Measurements from ENCODE around the gene SUCO. TPM values are rescaled to one million over a fixed set of nuclear protein-coding genes. Genes with fewer than 3 reads are reported as not detected.

SUCO gene
- total and polyA plus RNA-seq, 2 experiments from 2014 or later, result 39.1 to 113 TPM

- Histone ChIP-seq H3K9me2 (replicated peaks; ENCODE audit: insufficient read depth) (no peaks in the 10 kb centered on the region), H3K27me3 (no peaks in the 10 kb centered on the region), H2AFZ (no peak overlapping the region), H3K27ac (no peak overlapping the region), H3K4me2 (no peak overlapping the region), H3K36me3 (replicated peaks; ENCODE audit: insufficient read depth, low read depth) (no peaks in the 10 kb centered on the region), H3K4me3 (no peak overlapping the region), H3K79me2 (no peaks in the 10 kb centered on the region), H4K20me1 (ENCODE audit: insufficient read depth, poor library complexity, severe bottlenecking) (no peaks in the 10 kb centered on the region), H3K9me3 (ENCODE audit: low read depth) (no peaks in the 10 kb centered on the region), H3K4me1 (ENCODE audit: insufficient read depth) (no peaks in the 10 kb centered on the region)
- 89% methylated on average over 6 of the region's 6 CpGs for WGBS (ENCODE audit: low lambda C conversion rate, missing lambda C conversion rate)
- TF ChIP-seq EZH2phosphoT487 (IDR thresholded peaks at IDR 0.05; ENCODE audit: low read depth, severe bottlenecking, unreplicated experiment), result no peak
- TF ChIP-seq EZH2 (IDR thresholded peaks at IDR 0.05; ENCODE audit: borderline replicate concordance), result no peak
- TF ChIP-seq, protein P1, sequence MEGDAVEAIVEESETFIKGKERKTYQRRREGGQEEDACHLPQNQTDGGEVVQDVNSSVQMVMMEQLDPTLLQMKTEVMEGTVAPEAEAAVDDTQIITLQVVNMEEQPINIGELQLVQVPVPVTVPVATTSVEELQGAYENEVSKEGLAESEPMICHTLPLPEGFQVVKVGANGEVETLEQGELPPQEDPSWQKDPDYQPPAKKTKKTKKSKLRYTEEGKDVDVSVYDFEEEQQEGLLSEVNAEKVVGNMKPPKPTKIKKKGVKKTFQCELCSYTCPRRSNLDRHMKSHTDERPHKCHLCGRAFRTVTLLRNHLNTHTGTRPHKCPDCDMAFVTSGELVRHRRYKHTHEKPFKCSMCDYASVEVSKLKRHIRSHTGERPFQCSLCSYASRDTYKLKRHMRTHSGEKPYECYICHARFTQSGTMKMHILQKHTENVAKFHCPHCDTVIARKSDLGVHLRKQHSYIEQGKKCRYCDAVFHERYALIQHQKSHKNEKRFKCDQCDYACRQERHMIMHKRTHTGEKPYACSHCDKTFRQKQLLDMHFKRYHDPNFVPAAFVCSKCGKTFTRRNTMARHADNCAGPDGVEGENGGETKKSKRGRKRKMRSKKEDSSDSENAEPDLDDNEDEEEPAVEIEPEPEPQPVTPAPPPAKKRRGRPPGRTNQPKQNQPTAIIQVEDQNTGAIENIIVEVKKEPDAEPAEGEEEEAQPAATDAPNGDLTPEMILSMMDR (IDR thresholded peaks at IDR 0.05; ENCODE audit: poor library complexity), result no peak
- DNase-seq (ENCODE audit: low spot score), result no peak
Observed at GRCh38 chr1:172656576-172656975, 123.6 kb downstream of the SUCO start.

DNA sequence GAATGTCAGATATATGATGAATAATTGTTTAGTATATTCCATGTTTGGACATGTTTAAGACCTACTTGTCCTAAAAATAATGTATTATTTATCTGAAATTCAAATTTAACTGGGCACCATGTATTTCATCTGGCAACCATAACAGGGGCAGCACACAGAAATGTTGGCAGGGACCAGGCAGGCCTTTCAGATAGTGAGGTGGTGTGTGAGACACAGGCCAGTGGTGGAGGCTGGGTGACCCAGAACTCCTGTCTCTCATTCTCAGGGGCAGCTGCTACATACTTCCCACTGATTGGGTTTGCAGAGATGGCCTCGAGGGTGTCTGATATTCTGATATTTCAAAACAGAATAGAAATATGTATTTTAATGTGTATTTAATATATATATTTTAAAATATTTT lies 124.6 kb downstream of the SUCO start:
- Histone ChIP-seq H3K27me3 (no peaks in the 10 kb centered on the region), H3K4me1 (ENCODE audit: insufficient read depth) (no peaks in the 10 kb centered on the region), H3K27ac (no peak overlapping the region), H2AFZ (no peak overlapping the region), H3K4me3 (no peak overlapping the region), H3K36me3 (replicated peaks; ENCODE audit: insufficient read depth, low read depth) (no peaks in the 10 kb centered on the region), H3K9me2 (replicated peaks; ENCODE audit: insufficient read depth) (no peaks in the 10 kb centered on the region), H3K9me3 (ENCODE audit: low read depth) (no peaks in the 10 kb centered on the region), H4K20me1 (ENCODE audit: insufficient read depth, poor library complexity, severe bottlenecking) (no peaks in the 10 kb centered on the region), H3K79me2 (no peaks in the 10 kb centered on the region), H3K4me2 (no peak overlapping the region)
- TF ChIP-seq, protein P1 (IDR thresholded peaks at IDR 0.05; ENCODE audit: poor library complexity), result no peak
- TF ChIP-seq EZH2phosphoT487 (IDR thresholded peaks at IDR 0.05; ENCODE audit: low read depth, severe bottlenecking, unreplicated experiment) (no peak), EZH2 (IDR thresholded peaks at IDR 0.05; ENCODE audit: borderline replicate concordance) (no peak)
- DNase-seq (ENCODE audit: low spot score), result no peak
- WGBS (ENCODE audit: low lambda C conversion rate, missing lambda C conversion rate), result 88% methylated on average over 1 of the region's 1 CpG

GRCh38 chr1:172658871-172659453 lies 126.0 kb downstream of the SUCO start, which contains the start of gene FASLG:
Gene FASLG (plus strand): TSS chr1:172659103. CDS start chr1:172659202, 99 bp downstream.
- no peaks in the 10 kb centered on the region for H3K27me3 ChIP-seq
- H3K36me3 ChIP-seq (replicated peaks; ENCODE audit: insufficient read depth, low read depth), result no peaks in the 10 kb centered on the region
- H4K20me1 ChIP-seq (ENCODE audit: insufficient read depth, poor library complexity, severe bottlenecking), result no peaks in the 10 kb centered on the region
- H2AFZ ChIP-seq, result no peak within 1 kb of the TSS
- H3K27ac ChIP-seq, result no peak within 1 kb of the TSS
- no peaks in the 10 kb centered on the region for H3K9me3 ChIP-seq (ENCODE audit: low read depth)
- no peak within 1 kb of the TSS for H3K4me2 ChIP-seq
- 96% methylated on average over 11 of the region's 11 CpGs for WGBS (ENCODE audit: low lambda C conversion rate, missing lambda C conversion rate)
- DNase-seq (ENCODE audit: low spot score), result no peak
- no peak for TF ChIP-seq EZH2phosphoT487 (IDR thresholded peaks at IDR 0.05; ENCODE audit: low read depth, severe bottlenecking, unreplicated experiment)
- no peak for TF ChIP-seq EZH2 (IDR thresholded peaks at IDR 0.05; ENCODE audit: borderline replicate concordance)
- TF ChIP-seq, protein P1 (IDR thresholded peaks at IDR 0.05; ENCODE audit: poor library complexity), result no peak
- no peak within 1 kb of the TSS for H3K4me3 ChIP-seq
- no peaks in the 10 kb centered on the region for H3K79me2 ChIP-seq
- H3K4me1 ChIP-seq (ENCODE audit: insufficient read depth), result no peaks in the 10 kb centered on the region
- H3K9me2 ChIP-seq (replicated peaks; ENCODE audit: insufficient read depth), result no peaks in the 10 kb centered on the region
